ENCODE results near the gene CNTN4. TPM values are rescaled to one million over a fixed set of nuclear protein-coding genes. Genes with fewer than 3 reads are reported as not detected.

Gene CNTN4
- total RNA-seq, 1 experiment from 2014 or later: 51.3 TPM

- POLR2A ChIA-PET: no interaction called here
- H3K36me3 Mint-ChIP-seq (ENCODE audit: insufficient read depth, unreplicated experiment): no peaks in the 10 kb centered on the region
These were observed 741.2 kb downstream of the CNTN4 start for GRCh38 chr3:2839876-2840275.

GRCh38 chr3:2847062-2847841, 748.6 kb downstream of the CNTN4 start:
- Histone ChIP-seq H3K36me3 (ENCODE audit: control insufficient read depth, insufficient read depth, low read length) (no peaks in the 10 kb centered on the region), H3K4me3 (ENCODE audit: low read depth, low read length) (no peak overlapping the region), H3K27me3 (replicated peaks; ENCODE audit: control insufficient read depth, insufficient read depth, low read length) (no peaks in the 10 kb centered on the region), H3K9me3 (no peaks in the 10 kb centered on the region), H3K4me1 (peaks cover 11% of the 10 kb centered on the region)
- no peak for TF ChIP-seq CTCF (IDR thresholded peaks at IDR 0.05; ENCODE audit: insufficient read depth in 1 of 2, low read depth in 1 of 2, low read length in 1 of 2, severe bottlenecking in 1 of 2, unreplicated experiment in 1 of 2)
- Mint-ChIP-seq H3K27me3 (ENCODE audit: insufficient read depth, unreplicated experiment) (no peaks in the 10 kb centered on the region), H3K4me3 (ENCODE audit: unreplicated experiment) (no peak overlapping the region), H3K9me3 (ENCODE audit: unreplicated experiment) (no peaks in the 10 kb centered on the region), H3K27ac (ENCODE audit: unreplicated experiment) (no peak overlapping the region), H3K4me1 (ENCODE audit: low read depth, unreplicated experiment) (peaks cover 12% of the 10 kb centered on the region), H3K36me3 (ENCODE audit: insufficient read depth, unreplicated experiment) (no peaks in the 10 kb centered on the region)
- ChIA-PET POLR2A (no interaction called here), CTCF (no interaction called here)
- BruUV-seq (replicated peaks): no TSS peak
- DNase-seq: no peak
- intact Hi-C loops (cut with micrococcal nuclease; ENCODE audit: unreplicated experiment): no loop called here

More at GRCh38 chr3:2839876-2840275, 741.2 kb downstream of the CNTN4 start:
- Mint-ChIP-seq H3K4me1 (ENCODE audit: low read depth, unreplicated experiment) (no peaks in the 10 kb centered on the region), H3K4me3 (ENCODE audit: unreplicated experiment) (no peak overlapping the region), H3K9me3 (ENCODE audit: unreplicated experiment) (no peaks in the 10 kb centered on the region), H3K27ac (ENCODE audit: unreplicated experiment) (no peak overlapping the region), H3K27me3 (ENCODE audit: insufficient read depth, unreplicated experiment) (no peaks in the 10 kb centered on the region)
- intact Hi-C loops (cut with micrococcal nuclease; ENCODE audit: unreplicated experiment): no loop called here
- Histone ChIP-seq H3K9me3 (no peaks in the 10 kb centered on the region), H3K4me3 (ENCODE audit: low read depth, low read length) (no peak overlapping the region), H3K36me3 (ENCODE audit: control insufficient read depth, insufficient read depth, low read length) (no peaks in the 10 kb centered on the region), H3K27me3 (replicated peaks; ENCODE audit: control insufficient read depth, insufficient read depth, low read length) (no peaks in the 10 kb centered on the region), H3K4me1 (no peaks in the 10 kb centered on the region)
- DNase-seq: no peak
- TF ChIP-seq CTCF (IDR thresholded peaks at IDR 0.05; ENCODE audit: insufficient read depth in 1 of 2, low read depth in 1 of 2, low read length in 1 of 2, severe bottlenecking in 1 of 2, unreplicated experiment in 1 of 2): no peak
- BruUV-seq (replicated peaks): no TSS peak
- CTCF ChIA-PET: no interaction called here

- Mint-ChIP-seq H3K9me3 (ENCODE audit: unreplicated experiment) (no peaks in the 10 kb centered on the region), H3K4me1 (ENCODE audit: low read depth, unreplicated experiment) (peaks cover 12% of the 10 kb centered on the region), H3K27ac (ENCODE audit: unreplicated experiment) (no peak overlapping the region), H3K27me3 (ENCODE audit: insufficient read depth, unreplicated experiment) (no peaks in the 10 kb centered on the region), H3K4me3 (ENCODE audit: unreplicated experiment) (no peak overlapping the region), H3K36me3 (ENCODE audit: insufficient read depth, unreplicated experiment) (peaks cover 6% of the 10 kb centered on the region)
- Histone ChIP-seq H3K36me3 (ENCODE audit: control insufficient read depth, insufficient read depth, low read length) (no peaks in the 10 kb centered on the region), H3K9me3 (no peaks in the 10 kb centered on the region), H3K27me3 (replicated peaks; ENCODE audit: control insufficient read depth, insufficient read depth, low read length) (no peaks in the 10 kb centered on the region), H3K4me1 (peaks cover 11% of the 10 kb centered on the region), H3K4me3 (ENCODE audit: low read depth, low read length) (no peak overlapping the region)
- TF ChIP-seq CTCF (IDR thresholded peaks at IDR 0.05; ENCODE audit: insufficient read depth in 1 of 2, low read depth in 1 of 2, low read length in 1 of 2, severe bottlenecking in 1 of 2, unreplicated experiment in 1 of 2): no peak
- no peak for DNase-seq
- POLR2A ChIA-PET: no interaction called here
- BruUV-seq (replicated peaks): no TSS peak
- intact Hi-C loops (cut with micrococcal nuclease; ENCODE audit: unreplicated experiment): no loop called here
- CTCF ChIA-PET: no interaction called here
These were observed 750.4 kb downstream of the CNTN4 start for GRCh38 chr3:2849092-2849491.
